GM12872 (cell line): ENCODE results near the gene MVP.

Experiments
- CTCF ChIP-seq: IDR thresholded peaks from 3 replicates; pipeline ENCODE4 v1.5.1; 2011; ENCODE audit warnings: low read depth, mild to moderate bottlenecking, low read length, moderate library complexity; ENCODE audit not compliant: insufficient read depth

Gene MVP

GRCh38 chr16:29830774-29831173 lies 10.5 kb downstream of the MVP start:
- no peak for TF ChIP-seq CTCF

DNA sequence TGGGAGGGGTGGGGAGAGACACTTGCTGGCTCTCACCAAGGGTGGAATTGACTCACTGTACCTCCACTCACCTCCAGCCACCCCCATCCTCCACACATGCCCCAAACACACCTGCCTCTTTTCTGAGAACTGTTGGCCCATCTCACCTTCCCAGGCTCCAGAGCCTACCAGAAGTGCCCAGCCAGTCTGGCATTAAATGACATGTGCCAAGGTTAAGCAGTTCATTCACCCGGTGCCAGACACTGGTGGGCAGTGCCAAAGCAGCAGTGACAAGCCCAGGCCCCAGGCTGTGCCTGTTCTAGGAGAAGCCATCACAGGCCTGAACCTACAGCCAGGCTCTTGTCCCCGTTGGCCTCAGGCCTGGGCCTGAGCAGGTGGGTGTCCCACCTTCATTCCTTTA lies 11.2 kb downstream of the MVP start:
- no peak for TF ChIP-seq CTCF

DNA sequence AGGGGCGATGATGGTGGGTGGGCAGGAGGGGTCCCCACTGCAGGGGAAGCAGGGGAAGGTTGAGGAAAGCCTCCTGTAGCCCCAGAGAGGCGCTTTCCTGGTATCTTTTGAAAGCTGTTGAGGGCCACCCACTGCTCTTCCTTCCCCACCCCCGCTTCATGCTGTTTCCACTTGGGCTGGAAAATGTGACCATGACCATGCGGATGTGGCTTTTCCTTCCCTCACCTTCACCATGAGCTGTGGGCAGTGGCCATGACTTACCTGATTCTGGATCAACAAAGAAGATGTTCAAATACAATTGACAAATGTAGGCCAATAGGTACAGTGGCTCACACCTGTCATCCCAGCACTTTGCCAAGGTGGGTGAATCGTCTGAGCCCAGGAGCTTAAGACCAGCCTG lies 13.8 kb downstream of the MVP start:
- TF ChIP-seq CTCF, result no peak

- TF ChIP-seq CTCF, result no peak
These were observed 15.7 kb downstream of the MVP start for GRCh38 chr16:29835926-29836325.

- no peak for TF ChIP-seq CTCF
These were observed 16.4 kb downstream of the MVP start for GRCh38 chr16:29836623-29837022.

GRCh38 chr16:29837841-29838240 lies 17.6 kb downstream of the MVP start:
- no peak for TF ChIP-seq CTCF

DNA sequence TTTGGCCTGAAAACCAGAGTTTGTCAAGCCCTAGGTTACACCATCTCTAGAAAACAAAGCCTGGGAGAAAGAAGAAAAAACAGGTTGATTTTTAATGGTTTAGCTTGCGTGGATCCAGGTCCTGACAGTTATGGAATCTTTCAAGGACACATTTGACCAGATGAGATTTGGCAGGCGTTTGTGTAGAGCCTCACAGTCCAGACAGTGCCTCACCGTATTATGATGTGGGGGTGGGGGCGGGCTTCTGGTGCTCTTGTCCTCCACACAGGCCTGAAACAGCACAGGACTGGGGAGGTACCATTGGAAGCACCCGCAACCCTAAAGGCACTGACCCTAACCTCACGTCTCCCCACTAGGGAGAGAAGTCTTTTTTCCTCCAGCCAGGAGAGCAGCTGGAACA lies 19.6 kb downstream of the MVP start:
- no peak for TF ChIP-seq CTCF

DNA sequence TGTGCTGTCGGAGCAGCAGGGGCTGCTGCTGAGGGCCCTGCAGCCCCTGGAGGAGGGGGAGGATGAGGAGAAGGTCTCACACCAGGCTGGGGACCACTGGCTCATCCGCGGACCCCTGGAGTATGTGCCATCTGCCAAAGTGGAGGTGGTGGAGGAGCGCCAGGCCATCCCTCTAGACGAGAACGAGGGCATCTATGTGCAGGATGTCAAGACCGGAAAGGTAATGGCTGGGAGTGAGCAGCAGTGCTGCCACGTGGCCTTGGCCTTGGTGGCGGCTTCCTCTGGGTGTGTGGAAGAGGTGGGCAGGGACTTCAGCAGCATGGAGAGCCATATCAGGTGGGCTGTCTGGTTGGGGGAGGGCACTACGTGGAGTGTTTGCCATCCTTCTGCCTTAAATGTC lies 20.0 kb downstream of the MVP start:
- TF ChIP-seq CTCF, result no peak
